ENCODE results near the gene BBS9. TPM values are rescaled to one million over a fixed set of nuclear protein-coding genes. Genes with fewer than 3 reads are reported as not detected.

BBS9 gene
- total RNA-seq, 6 experiments from 2014 or later, result 3.0 to 8.0 (median 6.6) TPM

DNA sequence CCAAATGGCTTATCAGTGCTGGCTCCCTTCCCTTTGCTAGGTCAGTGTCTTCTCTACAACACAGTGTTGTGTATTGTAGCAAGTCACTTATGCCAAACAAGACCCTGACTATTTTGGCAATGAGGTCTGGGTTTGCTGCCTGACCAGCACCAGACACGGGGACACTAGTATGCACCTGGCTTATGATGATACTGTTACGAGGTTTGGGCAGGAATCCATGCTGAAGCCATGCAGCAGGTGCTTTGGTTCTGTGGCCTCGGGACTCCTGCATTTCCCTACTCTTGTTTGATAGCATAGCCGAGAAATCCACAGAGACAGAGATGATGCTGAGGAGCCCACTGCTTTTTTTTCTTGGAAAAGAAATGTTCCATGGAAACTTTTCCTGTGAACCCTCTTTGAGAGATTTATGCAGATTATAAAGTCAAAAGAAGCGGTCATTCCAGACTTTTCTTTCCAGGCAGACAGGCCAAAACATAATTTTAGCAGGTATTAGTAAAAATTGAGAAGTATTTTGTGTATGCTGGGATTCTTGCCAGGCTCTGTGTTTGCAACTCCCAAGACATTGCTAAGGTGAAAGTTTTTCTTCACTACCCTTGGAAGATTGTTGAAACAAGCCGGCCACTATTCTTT is 291.1 kb downstream of the BBS9 start:
- TF ChIP-seq POLR2A (IDR thresholded peaks at IDR 0.05), result no peak
- TF ChIP-seq, protein P1, sequence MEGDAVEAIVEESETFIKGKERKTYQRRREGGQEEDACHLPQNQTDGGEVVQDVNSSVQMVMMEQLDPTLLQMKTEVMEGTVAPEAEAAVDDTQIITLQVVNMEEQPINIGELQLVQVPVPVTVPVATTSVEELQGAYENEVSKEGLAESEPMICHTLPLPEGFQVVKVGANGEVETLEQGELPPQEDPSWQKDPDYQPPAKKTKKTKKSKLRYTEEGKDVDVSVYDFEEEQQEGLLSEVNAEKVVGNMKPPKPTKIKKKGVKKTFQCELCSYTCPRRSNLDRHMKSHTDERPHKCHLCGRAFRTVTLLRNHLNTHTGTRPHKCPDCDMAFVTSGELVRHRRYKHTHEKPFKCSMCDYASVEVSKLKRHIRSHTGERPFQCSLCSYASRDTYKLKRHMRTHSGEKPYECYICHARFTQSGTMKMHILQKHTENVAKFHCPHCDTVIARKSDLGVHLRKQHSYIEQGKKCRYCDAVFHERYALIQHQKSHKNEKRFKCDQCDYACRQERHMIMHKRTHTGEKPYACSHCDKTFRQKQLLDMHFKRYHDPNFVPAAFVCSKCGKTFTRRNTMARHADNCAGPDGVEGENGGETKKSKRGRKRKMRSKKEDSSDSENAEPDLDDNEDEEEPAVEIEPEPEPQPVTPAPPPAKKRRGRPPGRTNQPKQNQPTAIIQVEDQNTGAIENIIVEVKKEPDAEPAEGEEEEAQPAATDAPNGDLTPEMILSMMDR (IDR thresholded peaks at IDR 0.05), result no peak
- no peaks in the 10 kb centered on the region for H3K27me3 ChIP-seq
- ATAC-seq, result no peak
- intact Hi-C loops (cut with DNase I), result loop anchor here in 1 of 2 donors (10.0 kb wide), 1 partner anchor 324 kb away; no protein-coding TSS in a partner anchor
- H3K4me1 ChIP-seq, result no peaks in the 10 kb centered on the region
- H3K9me3 ChIP-seq, result no peaks in the 10 kb centered on the region
- DNase-seq, result no peak
- no peak overlapping the region for H3K27ac ChIP-seq
- no peaks in the 10 kb centered on the region for H3K36me3 ChIP-seq
- H3K4me3 ChIP-seq, result no peak overlapping the region
- WGBS (ENCODE audit: insufficient coverage, low coverage, low lambda C conversion rate, missing lambda C conversion rate), result 46% methylated on average over 6 of the region's 6 CpGs

DNA sequence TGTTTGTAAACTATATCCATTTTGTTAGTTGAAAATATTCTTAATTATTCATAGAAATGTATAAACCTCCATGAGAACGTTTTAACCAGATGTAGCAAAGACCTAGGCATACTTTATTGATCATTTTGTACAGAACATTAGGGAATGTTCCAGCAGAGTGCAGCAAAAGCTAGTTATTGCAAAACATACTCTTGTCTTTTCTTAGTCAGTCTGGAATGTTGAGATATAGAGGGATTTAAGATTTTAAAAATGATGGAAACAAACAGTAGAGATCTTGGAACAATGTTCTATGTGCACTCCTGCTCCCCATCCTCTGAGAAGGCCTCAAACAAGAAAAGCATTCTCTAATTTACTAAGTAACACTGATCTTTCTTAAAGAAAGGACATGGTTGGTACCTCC is 292.1 kb downstream of the BBS9 start:
- ATAC-seq (peak in 3 of 4 donors; percentile 64 to 72 (median 66)), DNase-seq (no peak)
- Histone ChIP-seq H3K4me1 (no peaks in the 10 kb centered on the region), H3K27me3 (no peaks in the 10 kb centered on the region), H3K27ac (no peak overlapping the region), H3K36me3 (no peaks in the 10 kb centered on the region), H3K9me3 (no peaks in the 10 kb centered on the region), H3K4me3 (no peak overlapping the region)
- 24% methylated on average over 1 of the region's 1 CpG for WGBS (ENCODE audit: insufficient coverage, low coverage, low lambda C conversion rate, missing lambda C conversion rate)
- intact Hi-C loops (cut with DNase I), result loop anchor here in 1 of 2 donors (10.0 kb wide), 1 partner anchor 323 kb away; no protein-coding TSS in a partner anchor
- TF ChIP-seq POLR2A (IDR thresholded peaks at IDR 0.05), result no peak
- TF ChIP-seq, protein P1 (IDR thresholded peaks at IDR 0.05), result peak; percentile 10 to 23 (median 18)

DNA sequence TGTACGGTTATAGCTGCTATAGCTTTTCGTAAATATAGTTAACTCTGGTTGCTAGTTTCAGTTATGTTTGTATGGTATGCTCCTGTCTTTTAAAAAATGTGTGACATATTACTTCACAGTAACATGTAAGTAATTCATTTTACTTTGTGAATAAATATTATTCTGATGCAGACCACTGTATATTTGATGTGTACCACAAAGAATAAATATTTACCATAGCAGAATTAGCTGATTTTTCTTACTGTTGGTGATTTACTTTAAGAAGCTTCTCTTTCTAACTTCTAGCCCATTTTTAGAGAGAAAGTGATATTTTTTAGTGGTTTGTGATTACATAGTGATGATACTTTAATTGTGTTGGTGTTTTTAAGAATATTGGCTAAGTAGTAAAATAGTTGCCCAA is 292.8 kb downstream of the BBS9 start:
- ATAC-seq, result no peak
- no peaks in the 10 kb centered on the region for H3K4me1 ChIP-seq
- H3K36me3 ChIP-seq, result no peaks in the 10 kb centered on the region
- no peak overlapping the region for H3K4me3 ChIP-seq
- no peaks in the 10 kb centered on the region for H3K27me3 ChIP-seq
- TF ChIP-seq POLR2A (IDR thresholded peaks at IDR 0.05), result no peak
- TF ChIP-seq, protein P1 (IDR thresholded peaks at IDR 0.05), result no peak
- no peaks in the 10 kb centered on the region for H3K9me3 ChIP-seq
- no peak overlapping the region for H3K27ac ChIP-seq
- DNase-seq, result no peak
- WGBS (ENCODE audit: insufficient coverage, low coverage, low lambda C conversion rate, missing lambda C conversion rate), result 94% methylated on average over 2 of the region's 2 CpGs
- intact Hi-C loops (cut with DNase I), result loop anchor here in 1 of 2 donors (10.0 kb wide), 1 partner anchor 323 kb away; no protein-coding TSS in a partner anchor

DNA sequence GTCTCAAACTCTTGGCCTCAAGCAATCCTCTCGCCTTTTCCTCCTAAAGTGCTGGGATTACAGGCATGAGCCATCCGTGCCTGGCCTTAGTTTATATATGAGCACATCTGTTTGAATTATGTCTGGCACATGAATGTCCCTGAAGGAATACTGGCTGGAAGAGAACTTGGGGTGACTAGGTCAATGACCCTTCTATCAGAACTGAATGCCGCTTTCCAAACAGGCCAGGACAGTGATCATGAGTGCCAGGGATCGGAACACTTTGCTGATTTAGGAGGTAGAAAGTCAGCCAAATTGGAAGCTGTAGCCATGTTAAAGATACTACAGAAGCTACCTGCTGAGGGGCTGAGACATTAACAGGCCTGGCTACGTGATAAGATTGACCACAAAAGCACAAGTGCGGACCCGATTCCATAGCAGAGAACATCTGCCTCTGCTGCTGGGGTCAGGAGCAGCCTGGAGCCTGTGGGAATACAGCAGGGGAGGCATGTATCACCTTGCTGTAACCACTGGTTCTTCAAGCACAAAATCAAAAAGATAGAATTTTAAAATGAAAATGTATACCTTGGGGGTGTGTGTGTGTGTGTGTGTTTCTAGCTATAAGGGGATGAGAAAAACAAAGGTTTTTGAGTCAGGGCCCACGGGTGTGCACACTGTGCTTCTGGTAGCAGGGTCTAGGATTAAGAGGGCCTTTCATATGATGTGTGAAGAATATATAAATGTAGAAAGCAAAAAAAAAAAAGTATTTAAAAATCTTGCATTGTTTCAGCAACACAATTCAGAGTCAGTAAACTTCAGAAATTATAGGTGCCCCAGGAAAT is 293.7 kb downstream of the BBS9 start:
- TF ChIP-seq, protein P1 (IDR thresholded peaks at IDR 0.05), result no peak
- no peak for TF ChIP-seq POLR2A (IDR thresholded peaks at IDR 0.05)
- intact Hi-C loops (cut with DNase I), result loop anchor here in 1 of 2 donors (10.0 kb wide), 1 partner anchor 322 kb away; no protein-coding TSS in a partner anchor
- no peak overlapping the region for H3K27ac ChIP-seq

More for the DNA sequence above, 293.7 kb downstream of the BBS9 start:
- H3K4me3 ChIP-seq, result no peak overlapping the region
- no peaks in the 10 kb centered on the region for H3K9me3 ChIP-seq
- no peaks in the 10 kb centered on the region for H3K36me3 ChIP-seq
- WGBS (ENCODE audit: insufficient coverage, low coverage, low lambda C conversion rate, missing lambda C conversion rate), result 47% methylated on average over 8 of the region's 8 CpGs
- H3K4me1 ChIP-seq, result no peaks in the 10 kb centered on the region
- DNase-seq (peak in 1 of 3 donors; percentile 55), ATAC-seq (peak; percentile 82 to 98 (median 90))
- no peaks in the 10 kb centered on the region for H3K27me3 ChIP-seq

All from right lobe of liver (tissue), 6 donors.